KG1 (cell line): Measurements from ENCODE around the gene POLE.

ENCODE experiments used
- DNase-seq: peaks from one replicate; lab custom pipeline; 2025; lab: John Stamatoyannopoulos, UW

The POLE gene

GRCh38 chr12:132651444-132652100 lies 35.6 kb downstream of the POLE start:
- DNase-seq: no peak

GRCh38 chr12:132649226-132649945 lies 37.8 kb downstream of the POLE start:
- no peak for DNase-seq

GRCh38 chr12:132648616-132649225 lies 38.4 kb downstream of the POLE start:
- no peak for DNase-seq

GRCh38 chr12:132647858-132648257 lies 39.3 kb downstream of the POLE start:
- DNase-seq: no peak

- no peak for DNase-seq
These were observed 40.3 kb downstream of the POLE start for GRCh38 chr12:132646850-132647249.

GRCh38 chr12:132642846-132643835 lies 44.0 kb downstream of the POLE start:
- DNase-seq: no peak

GRCh38 chr12:132641811-132642650 lies 45.1 kb downstream of the POLE start:
- no peak for DNase-seq

GRCh38 chr12:132640936-132641335 lies 46.2 kb downstream of the POLE start:
- no peak for DNase-seq

- DNase-seq: no peak
These were observed 47.1 kb downstream of the POLE start for GRCh38 chr12:132639956-132640520.

- no peak for DNase-seq
These were observed 48.4 kb downstream of the POLE start for GRCh38 chr12:132638541-132639408.

- DNase-seq: no peak
These were observed 49.3 kb downstream of the POLE start for GRCh38 chr12:132637811-132638210.

GRCh38 chr12:132635076-132635955 lies 51.8 kb downstream of the POLE start:
- no peak for DNase-seq

- DNase-seq: no peak
These were observed 52.6 kb downstream of the POLE start for GRCh38 chr12:132634411-132634990.

GRCh38 chr12:132633901-132634300 lies 53.2 kb downstream of the POLE start:
- DNase-seq: no peak

- no peak for DNase-seq
These were observed 53.7 kb downstream of the POLE start for GRCh38 chr12:132633398-132633797.

- DNase-seq: no peak
These were observed 54.5 kb downstream of the POLE start for GRCh38 chr12:132632521-132633228.

GRCh38 chr12:132631666-132632065 lies 55.5 kb downstream of the POLE start:
- no peak for DNase-seq

GRCh38 chr12:132630672-132631071 lies 56.5 kb downstream of the POLE start:
- no peak for DNase-seq
